ENCODE results near the gene ULBP3.
"Not testable (repeated sequence)": the region's sequence is repeated elsewhere in the genome, so short reads cannot be mapped to it uniquely, and the experiment has no call there.

The ULBP3 gene

DNA sequence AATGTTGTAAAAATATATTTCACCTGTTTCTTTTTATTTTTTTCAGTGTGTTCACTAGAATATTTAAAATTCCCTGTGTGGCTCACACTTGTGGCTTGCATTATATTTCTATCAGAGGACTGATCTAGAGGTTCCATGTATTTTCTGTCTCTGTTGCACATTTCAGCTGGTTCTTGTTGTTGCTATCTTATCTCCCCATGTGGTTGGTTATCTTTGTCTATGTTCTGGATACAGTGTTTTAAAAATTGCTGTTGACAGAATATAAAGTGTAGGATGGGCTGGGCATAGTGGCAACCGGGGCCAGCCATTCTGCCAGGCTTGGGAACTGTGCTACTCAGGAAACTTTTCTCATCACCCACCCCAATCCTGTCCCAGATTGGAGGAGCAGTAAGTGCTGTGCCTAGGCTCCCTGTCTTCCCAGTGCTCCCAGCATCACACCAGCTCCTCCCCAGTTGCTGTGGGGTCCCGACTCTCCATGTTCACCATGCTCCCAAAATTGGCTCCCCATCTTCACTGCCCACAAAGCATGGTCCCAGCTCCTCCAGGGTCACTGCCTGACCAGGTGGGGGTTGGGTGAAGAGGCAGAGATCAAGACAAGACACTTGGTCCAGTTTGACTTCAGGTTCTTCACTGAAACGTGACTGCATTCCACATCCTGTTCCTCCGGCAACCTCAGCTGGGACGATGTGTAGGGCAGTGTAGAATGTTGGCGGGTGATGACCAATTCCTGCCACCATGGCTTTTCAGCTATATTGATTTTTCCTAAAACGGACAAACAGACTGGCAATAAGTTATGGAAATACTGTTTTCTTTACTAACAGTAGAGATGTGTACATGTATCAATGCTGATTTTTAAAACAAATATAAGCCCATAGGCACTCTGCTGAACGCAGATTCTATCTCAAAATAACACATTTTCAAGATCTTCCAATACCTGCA is 55.8 kb downstream of the ULBP3 start:
- H3K4me1 Mint-ChIP-seq = peaks cover 24 to 29% of the 10 kb centered on the region in 2 donors
- peak overlapping the region; percentile 38 for H3K27ac Mint-ChIP-seq
- ATAC-seq (replicated peaks); H3K4me3 Mint-ChIP-seq; H3K9me3 Mint-ChIP-seq; DNase-seq; H3K36me3 Mint-ChIP-seq: not testable (repeated sequence)
- H3K27me3 Mint-ChIP-seq = peaks cover 69 to 73% of the 10 kb centered on the region in 2 donors

All from stimulated activated naive B cell treated with anti-CD40 and anti-IgM and Interleukin-4, amounts not matched to agents 10 μg/mL and 1 μg/mL and 100 μg/mL, for 72 hours (primary cell).